CD4-positive, alpha-beta T cell (primary cell): Measurements from ENCODE around the gene MDP1. TPM values are rescaled to one million over a fixed set of nuclear protein-coding genes. Genes with fewer than 3 reads are reported as not detected.
A peak's percentile ranks its signal among the peaks of the same experiment; 100 is the strongest.

Experiments used
- ATAC-seq: fragments of 200-7000 bp; cut with Tn5 transposase; one replicate; pipeline ENCODE4 v1.10.0; 2022; ENCODE audit warnings: mild to moderate bottlenecking; ENCODE audit not compliant: poor library complexity
- CTCF ChIA-PET: fragments of 350-600 bp; sonication (Branson Sonifier 250); formaldehyde crosslinking; loops from one replicate; lab custom pipeline; 2021; ENCODE audit warnings: antibody characterized with exemption, inconsistent platforms; lab: Charles Lee
- POLR2A ChIA-PET: fragments of 350-600 bp; sonication (Branson Sonifier 250); formaldehyde crosslinking; loops from one replicate; lab custom pipeline; 2021; ENCODE audit warnings: antibody characterized with exemption, inconsistent platforms; lab: Charles Lee
- DNase-seq, 14 experiments: peaks; one replicate each; pipeline ENCODE4 v3.0.0-alpha.2; 2013 to 2020; ENCODE audit warnings: mixed read lengths in 2 of 14
- H3K27ac ChIP-seq, 2 donors: one replicate each; pipeline versions ENCODE4 v1.5.1 to v1.7.0; 2013; ENCODE audit warnings: low read length in 2 of 2, low read depth in 1 of 2, mild to moderate bottlenecking in 1 of 2
- H3K27me3 ChIP-seq, 2 experiments: 1 replicate in 1 of 2; 2 replicates in 1 of 2; pipeline versions ENCODE4 v1.6.1 to v1.7.0; 2013; ENCODE audit warnings: low read length in 2 of 2, control low read depth in 1 of 2, mild to moderate bottlenecking in 1 of 2, moderate library complexity in 1 of 2; ENCODE audit not compliant: insufficient read depth in 2 of 2, control insufficient read depth in 1 of 2
- H3K36me3 ChIP-seq: one replicate; pipeline ENCODE4 v1.6.1; 2013; ENCODE audit warnings: low read length, control low read depth; ENCODE audit not compliant: insufficient read depth
- H3K4me1 ChIP-seq: one replicate; pipeline ENCODE4 v1.6.1; 2013; ENCODE audit warnings: low read length, control low read depth; ENCODE audit not compliant: insufficient read depth
- H3K4me3 ChIP-seq: one replicate; pipeline ENCODE4 v1.5.1; 2013; ENCODE audit warnings: mild to moderate bottlenecking, low read length, moderate library complexity
- H3K9me3 ChIP-seq, 2 experiments: 1 replicate in 1 of 2; 2 replicates in 1 of 2; pipeline versions ENCODE4 v1.6.1 to v1.7.0; 2013; ENCODE audit warnings: low read length in 2 of 2, mild to moderate bottlenecking in 2 of 2, control low read depth in 1 of 2, moderate library complexity in 1 of 2; ENCODE audit not compliant: control insufficient read depth in 1 of 2, insufficient read depth in 1 of 2
- H3K27ac Mint-ChIP-seq: one replicate; pipeline ENCODE4 v1.8.0; 2020; ENCODE audit warnings: mixed read lengths
- H3K27me3 Mint-ChIP-seq: one replicate; pipeline ENCODE4 v1.8.0; 2021; ENCODE audit warnings: mixed read lengths
- H3K36me3 Mint-ChIP-seq: one replicate; pipeline ENCODE4 v1.8.0; 2021; ENCODE audit warnings: low read depth, mixed read lengths
- H3K4me1 Mint-ChIP-seq: one replicate; pipeline ENCODE4 v1.8.0; 2021; ENCODE audit warnings: low read depth, mixed read lengths
- H3K4me3 Mint-ChIP-seq: one replicate; pipeline ENCODE4 v1.8.0; 2020; ENCODE audit warnings: mild to moderate bottlenecking, mixed read lengths
- H3K9me3 Mint-ChIP-seq: one replicate; pipeline ENCODE4 v1.8.0; 2020; ENCODE audit warnings: mixed read lengths
- intact Hi-C, 2 experiments: fragments of 100-400 bp; cut with DNase I in 1 of 2; cut with micrococcal nuclease in 1 of 2; formaldehyde crosslinking; loops; one replicate each; pipeline versions ENCODE4 v1.15.1 to v1.9.0; 2023 to 2025; cut with DNase I, micrococcal nuclease
- total RNA-seq, 174 experiments: library from RNA in 2 of 174; stranded (reverse) in 2 of 174; gene quantifications; one replicate each; pipeline ENCODE4 v1.2.3 and lab custom pipeline; 2021 to 2026
- TF ChIP-seq, protein P1 (sequence below): fragments of 200-600 bp; IDR thresholded peaks from one replicate; pipeline ENCODE4 v1.8.0; 2022; ENCODE audit warnings: antibody characterized with exemption, mild to moderate bottlenecking

The MDP1 gene
- total RNA-seq, 2 experiments from 2014 or later = 3.2 to 3.7 TPM

DNA sequence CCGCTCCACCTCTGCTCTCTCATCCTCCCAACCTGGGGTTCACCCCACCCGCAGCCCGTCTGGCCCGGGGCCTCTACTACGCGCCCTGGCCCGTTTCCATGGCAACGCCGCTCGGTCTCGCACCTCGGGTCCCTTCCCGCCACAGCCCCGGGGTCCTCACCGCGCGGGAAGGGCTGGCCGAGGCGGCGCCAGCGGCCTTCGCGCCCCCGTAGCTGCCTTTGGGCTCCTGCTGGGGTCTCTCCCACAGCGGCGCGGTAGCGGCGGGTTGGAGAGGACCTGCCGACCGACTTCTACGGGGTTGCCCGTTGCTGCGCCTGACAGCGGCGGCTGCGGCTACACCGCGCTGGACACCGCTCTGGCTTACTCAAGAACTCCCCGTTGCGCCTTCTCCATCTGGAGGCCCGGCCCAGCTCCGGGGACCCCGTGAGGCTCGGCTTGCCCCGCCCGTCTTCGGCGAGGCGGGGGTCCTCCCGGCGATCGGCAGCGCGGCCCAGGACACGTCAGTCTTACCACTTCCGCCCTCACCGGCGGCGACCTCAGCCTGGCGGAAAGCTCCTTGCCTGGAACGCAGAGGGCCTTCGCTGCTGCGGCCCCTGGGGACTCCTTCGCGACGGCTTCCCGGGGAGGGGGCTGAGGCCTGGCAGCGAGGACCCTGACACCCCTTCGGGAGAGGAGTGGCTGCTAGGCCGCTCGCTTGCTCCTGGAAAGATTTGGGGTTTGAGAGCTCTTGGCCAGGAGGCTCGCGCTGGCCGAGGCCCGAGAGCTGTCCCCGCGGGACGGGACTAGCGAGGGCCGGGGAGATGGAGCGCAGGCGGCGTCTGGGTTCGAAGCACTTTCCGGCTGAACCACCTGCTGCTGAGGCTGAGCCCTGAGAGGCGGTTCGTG lies 20.4 kb downstream of the MDP1 start, which contains the start of gene TM9SF1:
Gene TM9SF1, minus strand, starts transcription at position 256 of the 885 bp plus-strand sequence. CDS start 422 bp downstream, outside the sequence.
- H3K27ac Mint-ChIP-seq = peak within 1 kb of the TSS; percentile 92
- POLR2A ChIA-PET = interaction anchor here (0.6 to 4.0 kb wide), 33 partner anchors 9 to 936 kb away, joined by 3 to 99 read pairs (median 4); partner anchors contain the start of genes CBLN3, CHMP4A, CIDEB and DCAF11
- TF ChIP-seq, protein P1, sequence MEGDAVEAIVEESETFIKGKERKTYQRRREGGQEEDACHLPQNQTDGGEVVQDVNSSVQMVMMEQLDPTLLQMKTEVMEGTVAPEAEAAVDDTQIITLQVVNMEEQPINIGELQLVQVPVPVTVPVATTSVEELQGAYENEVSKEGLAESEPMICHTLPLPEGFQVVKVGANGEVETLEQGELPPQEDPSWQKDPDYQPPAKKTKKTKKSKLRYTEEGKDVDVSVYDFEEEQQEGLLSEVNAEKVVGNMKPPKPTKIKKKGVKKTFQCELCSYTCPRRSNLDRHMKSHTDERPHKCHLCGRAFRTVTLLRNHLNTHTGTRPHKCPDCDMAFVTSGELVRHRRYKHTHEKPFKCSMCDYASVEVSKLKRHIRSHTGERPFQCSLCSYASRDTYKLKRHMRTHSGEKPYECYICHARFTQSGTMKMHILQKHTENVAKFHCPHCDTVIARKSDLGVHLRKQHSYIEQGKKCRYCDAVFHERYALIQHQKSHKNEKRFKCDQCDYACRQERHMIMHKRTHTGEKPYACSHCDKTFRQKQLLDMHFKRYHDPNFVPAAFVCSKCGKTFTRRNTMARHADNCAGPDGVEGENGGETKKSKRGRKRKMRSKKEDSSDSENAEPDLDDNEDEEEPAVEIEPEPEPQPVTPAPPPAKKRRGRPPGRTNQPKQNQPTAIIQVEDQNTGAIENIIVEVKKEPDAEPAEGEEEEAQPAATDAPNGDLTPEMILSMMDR = no peak
- Histone ChIP-seq H3K27ac (peak within 1 kb of the TSS; percentile 97 to 99), H3K4me3 (peak within 1 kb of the TSS; percentile 93), H3K27me3 (no peaks in the 10 kb centered on the region), H3K4me1 (peaks cover 37% of the 10 kb centered on the region), H3K36me3 (peaks cover 26% of the 10 kb centered on the region), H3K9me3 (no peaks in the 10 kb centered on the region)
- peaks cover 63% of the 10 kb centered on the region for H3K36me3 Mint-ChIP-seq
- peak within 1 kb of the TSS; percentile 87 for H3K4me3 Mint-ChIP-seq
- DNase-seq = peak; percentile 78 to 95 (median 86)
- peak; percentile 88 for ATAC-seq
- intact Hi-C loops = loop anchor here (1.0 to 5.0 kb wide), 4 partner anchors 18 to 59 kb away; partner anchors contain the start of genes CHMP4A (in 1 of the 2), GMPR2 (in 1 of the 2), IRF9 (in 1 of the 2) and NEDD8 (in 1 of the 2)
- no peaks in the 10 kb centered on the region for H3K9me3 Mint-ChIP-seq
- H3K4me1 Mint-ChIP-seq = peaks cover 51% of the 10 kb centered on the region
- CTCF ChIA-PET = interaction anchor here (0.5 to 2.6 kb wide), 9 partner anchors 8 to 1335 kb away, joined by 3 to 14 read pairs (median 3); partner anchors contain the start of genes CHMP4A, IRF9, MDP1 and TINF2
- H3K27me3 Mint-ChIP-seq = no peaks in the 10 kb centered on the region

DNA sequence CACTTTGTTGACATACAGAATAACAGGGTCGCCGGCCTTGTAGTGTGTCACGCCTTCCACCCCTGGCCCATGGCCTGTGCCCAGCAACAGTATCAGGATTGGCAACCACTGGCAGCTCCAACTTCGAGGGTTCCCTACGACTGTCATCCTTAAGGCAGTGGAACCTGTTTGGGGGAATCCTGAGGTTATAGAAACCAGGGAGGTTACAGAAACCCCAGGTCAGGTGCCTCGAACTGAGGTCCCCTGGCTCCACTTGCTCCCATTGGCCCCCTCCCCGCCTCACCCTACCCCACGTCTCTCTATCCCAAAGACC lies 21.0 kb downstream of the MDP1 start:
- Mint-ChIP-seq H3K4me1 (peaks cover 57% of the 10 kb centered on the region), H3K9me3 (no peaks in the 10 kb centered on the region), H3K27ac (peak overlapping the region; percentile 92), H3K27me3 (no peaks in the 10 kb centered on the region), H3K4me3 (peak overlapping the region; percentile 87), H3K36me3 (peaks cover 65% of the 10 kb centered on the region)
- Histone ChIP-seq H3K27ac (peak overlapping the region; percentile 97 to 99), H3K27me3 (no peaks in the 10 kb centered on the region), H3K4me3 (peak overlapping the region; percentile 93), H3K36me3 (peaks cover 26% of the 10 kb centered on the region), H3K9me3 (no peaks in the 10 kb centered on the region), H3K4me1 (peaks cover 37% of the 10 kb centered on the region)
- DNase-seq (no peak), ATAC-seq (no peak)
- intact Hi-C loops = loop anchor here (1.0 to 5.0 kb wide), 4 partner anchors 18 to 58 kb away; partner anchors contain the start of genes CHMP4A (in 1 of the 2), GMPR2 (in 1 of the 2), IRF9 (in 1 of the 2) and NEDD8 (in 1 of the 2)
- CTCF ChIA-PET = interaction anchor here (0.5 to 2.6 kb wide), 10 partner anchors 8 to 1335 kb away, joined by 3 to 14 read pairs (median 4); partner anchors contain the start of genes CHMP4A, IRF9, MDP1 and TINF2
- TF ChIP-seq, protein P1 = no peak
- POLR2A ChIA-PET = interaction anchor here (0.9 to 4.0 kb wide), 15 partner anchors 9 to 236 kb away, joined by 3 to 99 read pairs (median 12); partner anchors contain the start of genes CBLN3, CHMP4A, DCAF11 and DHRS1

DNA sequence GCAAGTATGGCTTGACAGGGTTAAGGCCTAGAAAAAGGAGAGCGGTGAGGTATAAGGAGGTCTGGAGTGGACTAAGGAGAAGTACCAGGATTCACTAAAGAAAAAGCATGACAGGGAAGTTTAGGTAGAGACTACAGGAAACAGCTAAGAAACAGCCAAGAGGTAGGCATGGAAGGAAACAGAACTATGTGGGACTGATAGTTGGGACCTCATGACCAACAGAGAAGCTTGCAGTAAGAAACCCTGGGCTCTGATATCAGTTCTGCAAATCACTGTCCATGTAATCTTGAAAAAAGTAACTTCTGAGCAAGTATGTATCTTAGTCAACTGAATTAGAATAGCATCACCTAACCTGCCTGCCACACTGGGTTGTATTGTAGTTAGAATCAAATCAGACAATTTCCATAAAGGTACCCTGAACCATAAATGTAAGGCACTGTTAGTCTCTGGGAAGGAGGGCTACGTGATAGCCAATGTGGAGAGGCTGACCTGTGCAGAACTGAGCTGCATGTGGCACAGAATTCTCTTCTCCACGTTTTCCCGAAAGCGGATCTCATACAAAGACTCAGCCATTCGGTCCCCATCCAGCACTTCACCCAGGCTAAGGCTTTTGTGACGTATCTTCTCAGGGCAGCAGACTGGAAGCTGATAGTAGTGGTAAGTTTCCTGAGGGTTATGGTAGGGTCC lies 21.5 kb downstream of the MDP1 start:
- no peaks in the 10 kb centered on the region for H3K27me3 ChIP-seq
- Mint-ChIP-seq H3K4me1 (peaks cover 58% of the 10 kb centered on the region), H3K9me3 (no peaks in the 10 kb centered on the region), H3K27me3 (no peaks in the 10 kb centered on the region), H3K27ac (peak overlapping the region; percentile 92), H3K4me3 (peak overlapping the region; percentile 87), H3K36me3 (peaks cover 64% of the 10 kb centered on the region)
- CTCF ChIA-PET = interaction anchor here (0.5 to 2.6 kb wide), 6 partner anchors 21 to 113 kb away, joined by 3 to 14 read pairs (median 4); partner anchors contain the start of genes IRF9, MDP1 and TINF2
- peak overlapping the region; percentile 97 to 99 for H3K27ac ChIP-seq
- peak overlapping the region; percentile 93 for H3K4me3 ChIP-seq
- intact Hi-C loops = loop anchor here in 1 of 2 experiments (2.0 kb wide), 1 partner anchor 58 kb away; the partner anchor contains the start of gene PSME1
- peaks cover 26% of the 10 kb centered on the region for H3K36me3 ChIP-seq
- H3K4me1 ChIP-seq = peaks cover 41% of the 10 kb centered on the region
- TF ChIP-seq, protein P1 = no peak
- no peak for ATAC-seq
- DNase-seq = no peak
- POLR2A ChIA-PET = interaction anchor here (0.7 to 4.0 kb wide), 11 partner anchors 9 to 236 kb away, joined by 3 to 99 read pairs (median 14); partner anchors contain the start of genes CBLN3, CHMP4A, DCAF11 and EMC9
- H3K9me3 ChIP-seq = no peaks in the 10 kb centered on the region
